Measurements from ENCODE around the gene SH2B3.

GRCh38 chr12:111428081-111428727 is 22.5 kb downstream of the SH2B3 start:
- TF ChIP-seq CTCF (IDR thresholded peaks at IDR 0.05; ENCODE audit: insufficient read depth, low read length, poor library complexity, severe bottlenecking) (no peak), EZH2phosphoT487 (conservative IDR thresholded peaks at IDR 0.05; ENCODE audit: low read length) (no peak)

Measured in SU-DHL-6 (cell line).